Measurements from ENCODE around the gene KMO. TPM values are rescaled to one million over a fixed set of nuclear protein-coding genes. Genes with fewer than 3 reads are reported as not detected.
A peak's percentile ranks its signal among the peaks of the same experiment; 100 is the strongest.

The KMO gene
- total RNA-seq, 2 donors from 2014 or later, result not detected

- Mint-ChIP-seq H3K4me1 (peaks cover 18% of the 10 kb centered on the region), H3K27ac (no peak overlapping the region), H3K36me3 (ENCODE audit: low read depth) (peaks cover 25% of the 10 kb centered on the region), H3K27me3 (ENCODE audit: insufficient read depth) (peaks cover 56% of the 10 kb centered on the region), H3K9me3 (peaks cover 16% of the 10 kb centered on the region), H3K4me3 (peak overlapping the region; percentile 72)
- Histone ChIP-seq H3K9ac (ENCODE audit: extremely low read depth, low read length, poor library complexity, severe bottlenecking) (no peak overlapping the region), H3K27ac (ENCODE audit: low read depth, low read length) (no peak overlapping the region), H3K4me1 (ENCODE audit: control insufficient read depth, insufficient read depth, low read length) (no peaks in the 10 kb centered on the region), H3K9me3 (ENCODE audit: control insufficient read depth, low read length) (peaks cover 16% of the 10 kb centered on the region), H3K36me3 (ENCODE audit: control insufficient read depth, insufficient read depth, low read length) (no peaks in the 10 kb centered on the region), H3K27me3 (ENCODE audit: control insufficient read depth, insufficient read depth, low read length, poor library complexity, severe bottlenecking) (peaks cover 68% of the 10 kb centered on the region), H3K4me3 (ENCODE audit: low read length) (peak overlapping the region; percentile 83)
- WGBS, 2 experiments (ENCODE audit: insufficient coverage in 1 of 2, insufficient read length in 1 of 2), result 59 to 71% methylated on average over 4 of the region's 4 CpGs
- TF ChIP-seq CTCF (conservative IDR thresholded peaks at IDR 0.05), result no peak
- DNase-seq, result no peak
Measured at GRCh38 chr1:241637604-241638003, 105.4 kb downstream of the KMO start.

GRCh38 chr1:241638099-241638682 is 106.0 kb downstream of the KMO start:
- 78 to 83% methylated on average over 2 to 5 of the region's 5 CpGs for WGBS, 2 experiments (ENCODE audit: insufficient coverage in 1 of 2, insufficient read length in 1 of 2)

GRCh38 chr1:241638909-241639622 is 106.9 kb downstream of the KMO start:
- Mint-ChIP-seq H3K9me3 (peaks cover 22% of the 10 kb centered on the region), H3K4me1 (peaks cover 18% of the 10 kb centered on the region), H3K27me3 (ENCODE audit: insufficient read depth) (peaks cover 47% of the 10 kb centered on the region), H3K27ac (peak overlapping the region; percentile 75), H3K4me3 (peak overlapping the region; percentile 72), H3K36me3 (ENCODE audit: low read depth) (peaks cover 21% of the 10 kb centered on the region)
- Histone ChIP-seq H3K4me3 (ENCODE audit: low read length) (peak overlapping the region; percentile 83), H3K27ac (ENCODE audit: low read depth, low read length) (no peak overlapping the region), H3K36me3 (ENCODE audit: control insufficient read depth, insufficient read depth, low read length) (no peaks in the 10 kb centered on the region), H3K27me3 (ENCODE audit: control insufficient read depth, insufficient read depth, low read length, poor library complexity, severe bottlenecking) (peaks cover 54% of the 10 kb centered on the region), H3K4me1 (ENCODE audit: control insufficient read depth, insufficient read depth, low read length) (no peaks in the 10 kb centered on the region), H3K9me3 (ENCODE audit: control insufficient read depth, low read length) (peaks cover 22% of the 10 kb centered on the region), H3K9ac (ENCODE audit: extremely low read depth, low read length, poor library complexity, severe bottlenecking) (peak overlapping the region; percentile 6)
- no peak for TF ChIP-seq CTCF (conservative IDR thresholded peaks at IDR 0.05)
- no peak for DNase-seq
- 14 to 17% methylated on average over 6 to 11 of the region's 11 CpGs for WGBS, 2 experiments (ENCODE audit: insufficient coverage in 1 of 2, insufficient read length in 1 of 2)

More at GRCh38 chr1:241638099-241638682, 106.0 kb downstream of the KMO start:
- peaks cover 54% of the 10 kb centered on the region for H3K27me3 Mint-ChIP-seq (ENCODE audit: insufficient read depth)
- H3K27ac ChIP-seq (ENCODE audit: low read depth, low read length), result no peak overlapping the region
- no peak for TF ChIP-seq CTCF (conservative IDR thresholded peaks at IDR 0.05)
- H3K27me3 ChIP-seq (ENCODE audit: control insufficient read depth, insufficient read depth, low read length, poor library complexity, severe bottlenecking), result peaks cover 62% of the 10 kb centered on the region
- no peaks in the 10 kb centered on the region for H3K36me3 ChIP-seq (ENCODE audit: control insufficient read depth, insufficient read depth, low read length)
- peaks cover 18% of the 10 kb centered on the region for H3K9me3 Mint-ChIP-seq
- peaks cover 18% of the 10 kb centered on the region for H3K4me1 Mint-ChIP-seq
- peaks cover 18% of the 10 kb centered on the region for H3K9me3 ChIP-seq (ENCODE audit: control insufficient read depth, low read length)
- H3K4me3 Mint-ChIP-seq, result peak overlapping the region; percentile 72
- peak overlapping the region; percentile 83 for H3K4me3 ChIP-seq (ENCODE audit: low read length)
- no peak overlapping the region for H3K27ac Mint-ChIP-seq
- H3K4me1 ChIP-seq (ENCODE audit: control insufficient read depth, insufficient read depth, low read length), result no peaks in the 10 kb centered on the region
- H3K9ac ChIP-seq (ENCODE audit: extremely low read depth, low read length, poor library complexity, severe bottlenecking), result no peak overlapping the region
- H3K36me3 Mint-ChIP-seq (ENCODE audit: low read depth), result peaks cover 25% of the 10 kb centered on the region
- no peak for DNase-seq

Measured in endodermal cell (in vitro differentiated cells).